GM21576 (cell line): Measurements from ENCODE around the gene EIF4B.

Experiments
- ATAC-seq: cut with Tn5 transposase; IDR thresholded peaks from one replicate; pipeline ENCODE4 v1.9.1; 2021; ENCODE audit warnings: mild to moderate bottlenecking, moderate library complexity; ENCODE audit not compliant: unreplicated experiment

Gene EIF4B

GRCh38 chr12:53044896-53045695 lies 38.8 kb downstream of the EIF4B start:
- no peak for ATAC-seq

DNA sequence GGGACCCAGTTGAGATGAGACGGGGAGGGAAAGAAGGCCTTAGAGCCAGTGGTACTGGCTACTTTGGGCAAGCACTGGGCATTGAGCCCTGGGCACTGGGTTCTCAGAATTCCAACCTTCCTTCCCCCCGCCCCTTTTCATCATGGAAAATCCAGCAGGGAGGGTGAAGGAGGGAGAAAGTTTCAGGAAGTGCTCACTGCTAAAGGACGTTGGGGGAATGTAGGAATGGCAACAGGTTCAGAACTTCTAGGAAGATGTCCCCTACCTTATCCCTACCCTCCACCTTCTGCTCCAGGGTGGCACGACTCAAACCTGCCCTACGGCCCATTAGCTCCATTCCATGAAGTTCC lies 39.4 kb downstream of the EIF4B start:
- ATAC-seq, result no peak

DNA sequence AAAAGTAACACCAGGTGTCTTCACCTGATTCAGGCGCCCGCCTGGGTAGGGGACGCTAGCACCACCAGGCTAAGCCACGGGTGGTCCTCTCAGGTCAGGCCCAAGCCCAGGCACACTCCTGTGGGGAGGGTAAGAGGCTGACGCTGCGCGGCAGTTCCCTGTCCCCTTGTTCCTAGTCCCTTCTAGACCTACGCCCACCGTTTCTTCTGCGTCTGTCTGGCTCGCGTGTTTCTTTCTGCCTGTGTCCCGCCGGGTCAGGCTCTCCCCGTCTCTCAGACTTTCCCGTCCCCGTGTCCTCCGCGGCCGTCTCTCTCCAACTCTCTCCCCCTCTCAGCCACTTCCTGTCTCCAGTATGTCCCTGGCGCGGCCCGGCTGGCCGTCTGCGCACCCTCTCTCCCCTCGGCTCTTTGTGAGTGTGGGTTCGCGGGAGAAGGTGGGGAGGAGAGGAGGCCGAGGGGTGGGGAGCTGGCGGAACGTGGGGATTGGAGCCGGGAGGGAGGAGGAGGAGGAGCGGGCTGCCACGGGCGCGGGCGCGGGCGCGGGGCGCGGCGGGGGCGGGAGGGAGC lies 40.5 kb downstream of the EIF4B start:
- ATAC-seq, result peak; percentile 19

DNA sequence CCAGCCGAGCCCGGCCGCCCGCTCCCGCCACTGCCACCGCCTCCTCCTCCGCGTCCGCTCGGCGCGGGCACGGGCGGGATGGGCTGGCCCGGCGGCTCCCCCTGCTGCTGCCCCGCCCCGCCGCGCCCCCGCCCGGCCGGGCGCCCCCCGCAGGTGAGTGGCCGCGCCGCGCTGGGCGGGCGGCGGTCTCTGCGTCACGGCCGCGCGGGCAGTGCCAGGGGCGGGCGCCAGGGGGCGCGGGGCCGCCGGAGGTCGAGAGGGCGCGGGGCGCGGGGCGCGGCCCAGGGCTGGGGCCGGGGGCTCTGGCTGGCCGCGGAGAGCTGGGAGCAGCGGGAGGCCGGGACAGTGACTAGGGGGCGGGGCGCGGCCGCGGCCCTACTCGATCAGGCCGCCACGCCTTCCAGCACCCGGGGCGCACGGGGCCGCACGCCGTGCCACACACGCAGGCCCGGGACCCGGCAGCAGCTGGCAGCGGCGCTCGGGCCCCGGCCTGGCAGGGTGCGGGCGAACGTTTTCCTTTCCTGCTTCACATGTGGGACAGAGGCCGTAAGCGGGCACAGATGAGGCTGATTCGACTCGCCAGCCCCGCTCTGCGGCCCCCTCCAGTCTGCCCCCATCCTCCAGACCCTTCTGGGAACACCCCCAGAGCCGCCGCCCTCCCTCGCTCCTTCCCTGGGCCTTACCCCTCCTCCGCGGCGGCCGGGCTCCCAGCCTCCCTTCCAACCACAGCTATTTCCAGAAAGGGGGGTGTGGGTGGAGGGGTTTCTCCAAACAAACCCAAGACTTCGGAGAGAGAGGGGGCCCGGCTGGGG lies 41.2 kb downstream of the EIF4B start:
- ATAC-seq, result peak; percentile 76

GRCh38 chr12:53048033-53048779 lies 42.0 kb downstream of the EIF4B start:
- ATAC-seq, result no peak

DNA sequence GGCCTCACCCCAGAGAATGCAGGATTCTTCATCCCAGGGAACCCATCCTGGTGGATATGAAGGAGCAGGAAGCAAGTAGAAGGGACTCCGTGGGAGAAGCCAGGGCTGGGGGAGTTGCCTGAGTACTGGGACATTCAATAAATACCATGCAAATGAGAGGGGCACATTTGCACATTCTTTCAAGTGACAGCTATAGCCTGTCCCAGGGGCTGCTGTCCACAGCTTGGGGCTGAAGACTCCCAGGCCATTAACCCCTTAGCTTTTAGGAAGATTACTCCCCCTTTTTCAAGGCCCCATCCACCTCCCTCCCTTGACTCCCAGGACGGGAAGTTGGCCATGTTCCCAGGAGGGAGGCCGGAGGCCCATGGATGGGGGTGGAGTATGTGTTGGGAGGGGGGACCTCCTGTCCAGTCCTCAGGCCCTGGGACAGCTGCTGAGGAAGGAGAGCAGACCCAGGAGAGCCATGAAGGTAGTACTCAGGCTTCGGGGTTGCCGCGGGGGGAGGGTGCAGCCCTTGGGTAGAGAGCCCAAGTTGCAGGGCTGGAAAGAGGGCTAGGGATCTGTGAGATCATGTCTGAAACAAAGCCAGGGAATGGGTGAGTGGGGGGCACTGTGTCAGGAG lies 42.6 kb downstream of the EIF4B start:
- no peak for ATAC-seq

DNA sequence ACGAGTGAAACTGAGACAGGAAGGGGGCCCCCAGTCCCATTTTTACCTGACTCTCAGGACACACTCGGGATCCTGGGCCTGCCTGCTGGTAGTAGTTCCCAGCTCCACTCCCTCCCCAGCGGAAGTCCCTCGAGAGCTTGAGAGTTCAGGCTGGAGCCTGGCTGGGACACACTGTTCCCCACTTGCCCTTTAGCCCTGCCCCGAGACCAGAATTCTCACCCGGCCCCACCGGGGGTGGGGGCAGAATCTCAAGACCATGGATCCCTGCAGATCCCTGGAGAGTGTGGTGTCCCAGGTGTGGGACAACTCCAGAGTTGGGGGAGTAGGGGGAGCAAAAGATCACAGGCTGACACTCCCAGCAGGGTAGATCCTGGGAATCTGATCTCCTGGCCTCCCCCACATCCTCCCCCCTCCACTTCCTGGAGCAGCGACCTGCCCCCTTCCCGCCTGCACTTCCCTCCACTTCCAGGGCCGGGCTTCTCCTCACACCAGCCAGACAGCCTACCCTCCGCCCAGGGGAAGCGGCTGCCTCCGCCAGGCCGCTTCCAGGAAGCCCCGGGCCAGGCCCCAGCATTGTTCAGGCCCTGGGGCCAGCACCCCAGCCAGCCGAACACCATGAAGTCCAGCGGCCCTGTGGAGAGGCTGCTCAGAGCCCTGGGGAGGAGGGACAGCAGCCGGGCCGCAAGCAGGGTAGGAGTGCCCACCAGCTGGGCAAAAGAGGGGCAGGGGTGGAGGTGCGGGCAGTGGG lies 43.5 kb downstream of the EIF4B start, which contains the start of gene TNS2:
TNS2 (plus strand) TSS at position 495 of the 748 bp plus-strand sequence; CDS start at position 616, 121 bp downstream.
- ATAC-seq, result no peak

- no peak for ATAC-seq
Observed at GRCh38 chr12:53050426-53051057, 44.3 kb downstream of the EIF4B start.

DNA sequence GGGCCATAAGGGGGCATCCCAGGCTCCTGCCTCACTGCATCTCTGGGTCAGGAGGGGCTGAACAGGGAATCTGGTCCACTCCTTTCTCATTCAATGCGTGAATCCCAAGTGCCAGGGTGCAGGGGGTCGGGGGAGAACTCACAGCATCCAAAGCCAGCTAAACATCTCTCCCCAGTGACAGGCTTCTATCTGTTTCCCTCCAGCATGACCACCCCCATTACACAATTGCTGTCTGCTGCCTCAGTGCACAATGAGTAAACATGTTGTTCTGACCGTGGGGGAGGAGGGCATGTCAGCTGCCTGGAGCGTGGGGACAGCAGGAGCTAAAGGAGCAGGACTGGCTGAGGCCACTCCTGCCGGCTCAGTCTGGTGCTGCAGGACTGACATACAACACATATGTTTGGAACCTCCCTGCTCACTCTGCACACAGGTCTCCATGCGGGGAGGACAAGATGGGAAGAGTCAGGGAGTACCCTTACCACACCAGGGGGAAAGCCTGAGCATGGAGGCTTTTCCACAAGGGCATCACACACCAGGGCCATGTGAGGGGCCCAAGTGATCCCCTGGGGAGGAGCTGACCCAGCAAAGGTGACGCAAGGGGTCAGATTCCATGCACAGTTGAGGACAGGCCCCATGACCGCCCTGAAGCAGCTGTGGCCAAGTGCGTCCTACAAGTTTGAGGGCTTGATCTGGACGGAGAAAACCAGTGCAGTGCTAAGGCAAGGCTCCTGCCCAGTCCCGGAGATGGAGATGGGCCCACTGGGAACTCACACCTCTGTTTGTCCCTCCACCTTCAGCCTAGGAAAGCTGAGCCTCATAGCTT lies 45.0 kb downstream of the EIF4B start:
- no peak for ATAC-seq

DNA sequence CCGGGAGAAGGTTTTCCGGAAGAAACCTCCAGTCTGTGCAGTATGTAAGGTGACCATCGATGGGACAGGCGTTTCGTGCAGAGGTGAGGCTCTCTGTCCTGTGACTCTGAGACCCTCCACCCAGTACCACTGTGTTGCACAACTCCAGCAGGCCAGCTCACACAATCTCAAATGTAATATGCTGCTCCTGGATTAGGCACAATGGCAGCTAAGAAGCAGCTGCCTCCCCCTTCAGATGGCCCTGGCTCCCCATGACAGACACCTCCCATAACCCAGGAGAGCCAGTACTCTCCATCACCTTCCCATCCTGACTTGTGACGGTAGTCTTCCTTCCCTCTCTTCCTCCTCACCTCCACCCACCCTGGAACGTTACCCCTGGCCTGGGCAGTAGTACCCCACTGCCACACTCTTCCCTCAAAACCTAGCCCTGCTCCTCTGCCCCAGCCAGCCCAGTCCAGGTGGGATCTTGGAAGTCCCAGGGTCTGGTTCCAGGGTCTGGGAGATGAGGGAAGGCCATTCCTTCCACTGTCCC lies 45.7 kb downstream of the EIF4B start:
- no peak for ATAC-seq

DNA sequence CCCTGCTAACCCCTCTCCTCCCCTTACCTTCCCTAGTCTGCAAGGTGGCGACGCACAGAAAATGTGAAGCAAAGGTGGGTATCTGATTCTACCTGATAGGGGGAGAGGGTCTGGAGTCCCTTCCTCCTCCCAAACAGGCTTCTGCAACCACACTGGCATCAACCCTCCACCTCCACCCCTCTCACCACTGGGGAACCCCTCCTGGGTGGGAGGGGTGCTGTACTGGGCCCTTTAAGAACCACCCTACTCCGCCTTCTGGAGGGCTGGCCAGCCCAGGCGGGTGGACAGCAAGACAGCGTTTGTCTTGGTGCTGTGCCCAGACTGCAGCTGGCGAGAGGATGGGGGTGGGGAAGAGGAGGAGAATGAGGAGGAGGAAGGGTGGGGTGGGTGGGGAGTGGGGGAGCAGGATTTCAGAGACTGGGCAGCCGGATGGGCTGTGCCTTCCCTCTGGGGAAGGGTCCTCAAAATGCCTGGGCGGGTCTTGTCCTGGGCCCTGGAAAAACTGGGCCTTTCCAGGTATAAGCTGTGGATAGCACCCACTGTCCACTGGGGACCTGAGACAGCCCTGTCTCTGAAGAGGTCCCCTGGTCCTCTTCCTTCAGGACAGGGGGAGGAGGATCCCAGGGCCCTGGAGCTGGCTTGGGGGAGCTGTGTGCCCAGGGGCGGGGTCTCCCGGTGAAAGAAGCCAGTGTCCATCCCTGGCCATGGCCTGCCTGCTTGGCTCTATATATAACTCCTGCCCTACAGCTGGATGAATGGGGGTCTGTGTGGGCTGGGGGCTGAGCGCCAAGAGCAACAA lies 46.4 kb downstream of the EIF4B start:
- no peak for ATAC-seq

DNA sequence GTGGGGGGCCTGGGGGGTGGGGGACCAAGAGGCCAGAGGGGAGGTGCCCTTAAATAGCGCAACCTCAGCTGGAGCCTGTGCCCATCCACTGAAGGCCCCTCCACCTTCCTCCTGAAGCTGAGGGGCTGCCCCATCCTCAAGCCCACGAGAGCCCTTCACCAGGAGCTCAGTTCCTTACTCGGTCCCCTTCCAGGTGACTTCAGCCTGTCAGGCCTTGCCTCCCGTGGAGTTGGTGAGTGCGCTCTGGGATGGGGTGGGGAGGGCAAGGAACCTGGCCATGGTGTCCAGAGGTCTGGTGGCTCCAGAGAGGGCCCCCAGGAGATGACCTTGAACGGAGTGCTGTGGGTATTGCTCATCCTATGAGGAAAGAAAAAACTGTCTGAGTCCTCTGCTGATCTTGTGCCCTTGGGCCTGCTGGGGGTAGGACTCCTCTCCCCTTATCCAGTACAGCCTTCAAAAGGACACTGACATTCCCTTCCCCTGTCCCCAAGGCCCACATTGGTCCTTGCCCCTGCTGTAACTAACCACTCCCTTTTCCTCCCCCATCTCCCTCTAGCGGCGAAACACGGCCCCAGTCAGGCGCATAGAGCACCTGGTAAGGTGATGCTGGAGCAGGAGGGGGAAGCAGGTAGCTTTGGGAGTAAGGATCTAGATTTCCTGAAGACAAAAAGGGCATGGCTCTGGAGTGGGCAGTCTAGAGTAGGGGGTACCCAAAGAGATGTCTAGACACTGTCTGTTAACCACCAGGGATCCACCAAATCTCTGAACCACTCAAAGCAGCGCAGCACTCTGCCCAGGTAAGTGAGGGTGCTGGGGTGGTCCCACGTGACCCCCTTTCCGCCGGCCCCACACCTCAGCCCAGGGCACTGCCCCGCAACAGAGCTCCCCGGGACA lies 47.2 kb downstream of the EIF4B start:
- ATAC-seq, result peak; percentile 15

- ATAC-seq, result peak; percentile 91
Observed at GRCh38 chr12:53054112-53054878, 48.0 kb downstream of the EIF4B start.

DNA sequence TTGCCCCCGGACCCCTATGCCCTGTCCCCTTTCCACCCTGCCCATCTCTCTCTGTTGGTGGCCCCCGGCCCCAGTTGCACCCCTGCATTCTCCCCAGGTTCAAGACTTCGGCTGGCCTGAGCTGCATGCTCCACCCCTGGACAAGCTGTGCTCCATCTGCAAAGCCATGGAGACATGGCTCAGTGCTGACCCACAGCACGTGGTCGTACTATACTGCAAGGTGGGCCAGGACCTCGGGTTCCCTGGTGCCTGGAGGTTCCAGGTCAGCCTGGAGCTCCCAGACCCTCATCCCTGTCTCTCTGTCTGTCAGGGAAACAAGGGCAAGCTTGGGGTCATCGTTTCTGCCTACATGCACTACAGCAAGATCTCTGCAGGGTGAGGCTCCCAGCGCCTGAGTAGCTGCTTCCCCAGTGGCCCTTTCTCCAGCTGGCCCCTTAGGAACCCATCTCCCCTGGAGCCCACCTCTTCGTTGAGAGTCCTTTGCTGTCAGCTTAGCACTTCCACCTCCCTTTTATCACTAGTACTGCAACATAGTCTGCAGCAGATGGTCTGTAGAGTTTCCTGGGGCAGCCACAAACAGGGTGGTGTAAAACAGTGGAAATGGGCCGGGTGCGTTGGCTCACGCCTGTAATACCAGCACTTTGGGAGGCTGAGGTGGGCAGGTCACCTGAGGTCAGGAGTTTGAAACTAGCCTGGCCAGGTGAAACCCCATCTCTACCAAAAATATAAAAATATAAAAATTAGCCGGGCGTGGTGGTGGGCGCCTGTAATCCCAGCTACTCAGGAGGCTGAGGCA lies 49.4 kb downstream of the EIF4B start:
- ATAC-seq, result no peak

DNA sequence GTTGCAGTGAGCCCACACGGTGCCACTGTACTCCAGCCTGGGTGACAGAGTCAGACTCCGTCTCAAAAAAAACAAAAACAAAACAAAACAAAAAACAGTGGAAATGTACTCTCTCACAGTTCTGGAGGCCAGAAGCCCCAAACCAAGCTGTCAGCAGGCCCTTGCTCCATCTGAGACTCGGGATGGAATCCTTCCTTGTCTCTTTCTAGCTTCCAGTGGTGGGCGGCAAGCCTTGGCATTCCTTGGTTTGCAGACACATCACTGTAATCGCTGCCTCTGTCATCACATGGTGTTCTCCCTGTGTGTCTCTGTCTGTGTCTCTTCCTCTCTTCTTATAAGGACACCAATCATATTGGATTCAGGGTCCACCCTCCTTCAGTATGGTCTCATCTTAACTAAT lies 50.0 kb downstream of the EIF4B start:
- no peak for ATAC-seq
